WTC11 (cell line): ENCODE measurements around the gene ICE2. TPM values are rescaled to one million over a fixed set of nuclear protein-coding genes. Genes with fewer than 3 reads are reported as not detected.

Source experiments
- ATAC-seq: fragments of 200-7000 bp; cut with Tn5 transposase; 2 replicates; pipeline ENCODE4 v1.10.0; 2021; ENCODE audit warnings: mild to moderate bottlenecking, moderate library complexity
- CTCF ChIA-PET: fragments of 300-600 bp; sonication (Branson Sonifier 250); formaldehyde crosslinking; loops from one replicate; lab custom pipeline; 2021; ENCODE audit warnings: antibody characterized with exemption; lab: Charles Lee
- POLR2A ChIA-PET: fragments of 350-600 bp; sonication (Branson Sonifier 250); formaldehyde crosslinking; loops from one replicate; lab custom pipeline; 2021; ENCODE audit warnings: antibody characterized with exemption; lab: Charles Lee
- DNase-seq: peaks from one replicate; pipeline ENCODE4 v3.0.0; 2021; ENCODE audit warnings: low spot score
- H3K27ac Mint-ChIP-seq: 2 replicates; pipeline ENCODE4 v1.8.0; 2021; ENCODE audit warnings: mixed read lengths
- H3K27me3 Mint-ChIP-seq: 2 replicates; pipeline ENCODE4 v1.8.0; 2021; ENCODE audit warnings: low read depth, mild to moderate bottlenecking, moderate library complexity, mixed read lengths
- H3K36me3 Mint-ChIP-seq: 2 replicates; pipeline ENCODE4 v1.8.0; 2021; ENCODE audit warnings: mixed read lengths
- H3K4me1 Mint-ChIP-seq: 2 replicates; pipeline ENCODE4 v1.8.0; 2022; ENCODE audit warnings: mixed read lengths
- H3K4me3 Mint-ChIP-seq: 2 replicates; pipeline ENCODE4 v1.8.0; 2021; ENCODE audit warnings: mild to moderate bottlenecking, moderate library complexity, mixed read lengths
- H3K9me3 Mint-ChIP-seq: 2 replicates; pipeline ENCODE4 v1.8.0; 2021; ENCODE audit warnings: mixed read lengths
- ESRRA ChIP-seq: sonication (generic); formaldehyde crosslinking; IDR thresholded peaks from 2 replicates; pipeline ENCODE4 v1.8.1; 2022; ENCODE audit warnings: mild to moderate bottlenecking, missing genetic modification reagents, borderline replicate concordance
- FOXJ3 ChIP-seq: sonication (generic); formaldehyde crosslinking; IDR thresholded peaks from 2 replicates; pipeline ENCODE4 v1.9.0; 2021; ENCODE audit warnings: missing genetic modification reagents, mild to moderate bottlenecking, borderline replicate concordance
- FOXK1 ChIP-seq: sonication (generic); formaldehyde crosslinking; IDR thresholded peaks from 2 replicates; pipeline ENCODE4 v1.8.0; 2022; ENCODE audit warnings: mild to moderate bottlenecking, moderate library complexity, missing genetic modification reagents
- GTF2I ChIP-seq: fragments of 250-450 bp; sonication (Bioruptor Pico); conservative IDR thresholded peaks from 2 replicates; pipeline ENCODE4 v1.4.0; 2021; ENCODE audit warnings: mild to moderate bottlenecking
- HMGA2 ChIP-seq: fragments of 250-450 bp; sonication (Bioruptor Pico); IDR thresholded peaks from 2 replicates; pipeline ENCODE4 v1.4.0; 2021; ENCODE audit warnings: mild to moderate bottlenecking, moderate library complexity
- NFE2L1 ChIP-seq: sonication (generic); formaldehyde crosslinking; IDR thresholded peaks from 2 replicates; pipeline ENCODE4 v1.8.1; 2023; ENCODE audit warnings: missing genetic modification reagents
- NR2C2 ChIP-seq: sonication (generic); formaldehyde crosslinking; IDR thresholded peaks from 2 replicates; pipeline ENCODE4 v1.8.0; 2022; ENCODE audit warnings: mild to moderate bottlenecking, missing genetic modification reagents
- SP1 ChIP-seq: sonication (generic); formaldehyde crosslinking; conservative IDR thresholded peaks from 2 replicates; pipeline ENCODE4 v1.8.1; 2022; ENCODE audit warnings: missing genetic modification reagents
- TEAD1 ChIP-seq: sonication (generic); formaldehyde crosslinking; IDR thresholded peaks from 2 replicates; pipeline ENCODE4 v1.8.0; 2022; ENCODE audit warnings: mild to moderate bottlenecking, missing genetic modification reagents
- ZNF219 ChIP-seq: sonication (generic); formaldehyde crosslinking; IDR thresholded peaks from 2 replicates; pipeline ENCODE4 v1.8.0; 2023; ENCODE audit warnings: missing genetic modification reagents, mild to moderate bottlenecking, borderline replicate concordance
- total RNA-seq: library from RNA; stranded (reverse); gene quantifications from 3 replicates; pipeline ENCODE4 v1.2.3, GENCODE V29; 2021
- TF ChIP-seq, protein P1 (sequence below): fragments of 250-450 bp; sonication (Bioruptor Pico); conservative IDR thresholded peaks from 2 replicates; pipeline ENCODE4 v1.9.0; 2021; ENCODE audit warnings: mild to moderate bottlenecking
- TF ChIP-seq, protein P2 (sequence below): sonication (generic); formaldehyde crosslinking; IDR thresholded peaks from 2 replicates; pipeline ENCODE4 v1.8.0; 2023; ENCODE audit warnings: mild to moderate bottlenecking, missing genetic modification reagents
- TF ChIP-seq, protein P3 (sequence below): sonication (generic); formaldehyde crosslinking; IDR thresholded peaks from 2 replicates; pipeline ENCODE4 v1.8.1; 2023; ENCODE audit warnings: mild to moderate bottlenecking, missing genetic modification reagents, moderate library complexity
- TF ChIP-seq, protein P4 (sequence below): sonication (generic); formaldehyde crosslinking; IDR thresholded peaks from 2 replicates; pipeline ENCODE4 v1.8.0; 2022; ENCODE audit warnings: mild to moderate bottlenecking, missing genetic modification reagents
- TF ChIP-seq, protein P5 (sequence below): sonication (generic); formaldehyde crosslinking; IDR thresholded peaks from 2 replicates; pipeline ENCODE4 v1.8.1; 2022; ENCODE audit warnings: mild to moderate bottlenecking, moderate library complexity, missing genetic modification reagents
- TF ChIP-seq, protein P6 (sequence below): fragments of 200-600 bp; IDR thresholded peaks from 2 replicates; pipeline ENCODE4 v1.8.0; 2022; ENCODE audit warnings: antibody characterized with exemption
- TF ChIP-seq, protein P7 (sequence below): sonication (generic); formaldehyde crosslinking; IDR thresholded peaks from 2 replicates; pipeline ENCODE4 v1.8.1; 2022; ENCODE audit warnings: low read depth, mild to moderate bottlenecking, moderate library complexity, missing genetic modification reagents, borderline replicate concordance
- TF ChIP-seq, protein P8 (sequence below): sonication (generic); formaldehyde crosslinking; IDR thresholded peaks from 2 replicates; pipeline ENCODE4 v1.8.0; 2023; ENCODE audit warnings: missing genetic modification reagents

ICE2 gene
- total RNA-seq, 1 experiment from 2014 or later: 76.9 TPM

DNA sequence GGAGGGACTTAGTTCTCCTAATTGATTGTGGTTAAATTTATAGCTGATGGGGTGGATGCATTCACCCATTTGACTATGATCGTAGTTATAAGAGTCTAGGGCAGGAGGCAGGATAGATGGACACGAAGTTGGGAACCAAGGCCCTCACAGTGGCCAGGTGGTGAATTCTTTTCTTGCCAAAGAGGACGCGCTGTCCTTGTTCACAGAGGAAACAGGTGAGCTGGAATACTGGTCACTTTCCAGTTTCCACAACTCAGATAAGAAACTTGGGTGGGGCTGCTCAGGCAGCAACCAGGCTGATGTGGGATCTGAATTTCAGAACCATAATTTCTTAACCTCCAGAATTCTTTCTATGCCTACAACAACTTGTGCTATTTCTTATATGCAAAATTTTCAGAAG is 34.0 kb upstream of the ICE2 start:
- H3K9me3 Mint-ChIP-seq: no peaks in the 10 kb centered on the region
- TF ChIP-seq GTF2I (CRISPR knock-in tag) (no peak), FOXJ3 (CRISPR knock-in tag) (no peak), ZNF219 (CRISPR knock-in tag) (no peak), HMGA2 (CRISPR knock-in tag) (no peak), ESRRA (CRISPR knock-in tag) (no peak), FOXK1 (CRISPR knock-in tag) (no peak), NFE2L1 (CRISPR knock-in tag) (no peak), TEAD1 (CRISPR knock-in tag) (no peak), NR2C2 (CRISPR knock-in tag) (no peak), SP1 (CRISPR knock-in tag) (no peak)
- TF ChIP-seq, protein P1, sequence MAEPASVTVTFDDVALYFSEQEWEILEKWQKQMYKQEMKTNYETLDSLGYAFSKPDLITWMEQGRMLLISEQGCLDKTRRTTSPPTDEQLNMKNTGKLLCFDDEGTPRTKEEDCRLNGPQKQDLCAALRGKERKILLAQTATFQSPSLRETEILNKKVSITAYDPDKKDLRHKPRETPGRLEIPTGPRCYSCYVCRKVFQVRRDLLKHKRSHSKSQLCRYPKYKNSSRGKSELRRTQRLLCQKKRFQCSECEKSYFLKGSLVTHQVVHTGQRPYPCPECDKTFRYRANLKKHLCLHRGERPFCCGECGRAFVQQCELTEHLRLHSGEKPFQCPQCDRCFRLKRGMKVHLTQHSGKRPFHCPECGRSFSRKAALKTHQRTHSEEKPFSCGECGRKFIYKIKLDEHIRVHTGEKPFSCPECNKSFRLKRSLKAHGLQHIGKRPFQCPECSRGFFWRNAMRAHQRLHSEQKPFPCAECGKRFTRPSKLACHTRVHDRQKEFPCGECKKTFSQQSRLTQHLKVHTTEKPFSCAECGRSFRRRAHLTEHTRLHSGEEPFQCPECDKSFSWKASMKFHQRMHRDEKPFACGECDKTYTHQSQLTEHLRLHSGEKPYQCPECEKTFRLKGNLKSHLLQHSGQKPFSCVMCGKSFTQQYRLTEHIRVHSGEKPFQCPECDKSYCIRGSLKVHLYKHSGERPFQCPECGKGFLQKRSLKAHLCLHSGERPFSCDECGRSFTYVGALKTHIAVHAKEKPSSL: no peak
- TF ChIP-seq, protein P2, sequence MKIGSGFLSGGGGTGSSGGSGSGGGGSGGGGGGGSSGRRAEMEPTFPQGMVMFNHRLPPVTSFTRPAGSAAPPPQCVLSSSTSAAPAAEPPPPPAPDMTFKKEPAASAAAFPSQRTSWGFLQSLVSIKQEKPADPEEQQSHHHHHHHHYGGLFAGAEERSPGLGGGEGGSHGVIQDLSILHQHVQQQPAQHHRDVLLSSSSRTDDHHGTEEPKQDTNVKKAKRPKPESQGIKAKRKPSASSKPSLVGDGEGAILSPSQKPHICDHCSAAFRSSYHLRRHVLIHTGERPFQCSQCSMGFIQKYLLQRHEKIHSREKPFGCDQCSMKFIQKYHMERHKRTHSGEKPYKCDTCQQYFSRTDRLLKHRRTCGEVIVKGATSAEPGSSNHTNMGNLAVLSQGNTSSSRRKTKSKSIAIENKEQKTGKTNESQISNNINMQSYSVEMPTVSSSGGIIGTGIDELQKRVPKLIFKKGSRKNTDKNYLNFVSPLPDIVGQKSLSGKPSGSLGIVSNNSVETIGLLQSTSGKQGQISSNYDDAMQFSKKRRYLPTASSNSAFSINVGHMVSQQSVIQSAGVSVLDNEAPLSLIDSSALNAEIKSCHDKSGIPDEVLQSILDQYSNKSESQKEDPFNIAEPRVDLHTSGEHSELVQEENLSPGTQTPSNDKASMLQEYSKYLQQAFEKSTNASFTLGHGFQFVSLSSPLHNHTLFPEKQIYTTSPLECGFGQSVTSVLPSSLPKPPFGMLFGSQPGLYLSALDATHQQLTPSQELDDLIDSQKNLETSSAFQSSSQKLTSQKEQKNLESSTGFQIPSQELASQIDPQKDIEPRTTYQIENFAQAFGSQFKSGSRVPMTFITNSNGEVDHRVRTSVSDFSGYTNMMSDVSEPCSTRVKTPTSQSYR (CRISPR knock-in tag): no peak
- TF ChIP-seq, protein P3, sequence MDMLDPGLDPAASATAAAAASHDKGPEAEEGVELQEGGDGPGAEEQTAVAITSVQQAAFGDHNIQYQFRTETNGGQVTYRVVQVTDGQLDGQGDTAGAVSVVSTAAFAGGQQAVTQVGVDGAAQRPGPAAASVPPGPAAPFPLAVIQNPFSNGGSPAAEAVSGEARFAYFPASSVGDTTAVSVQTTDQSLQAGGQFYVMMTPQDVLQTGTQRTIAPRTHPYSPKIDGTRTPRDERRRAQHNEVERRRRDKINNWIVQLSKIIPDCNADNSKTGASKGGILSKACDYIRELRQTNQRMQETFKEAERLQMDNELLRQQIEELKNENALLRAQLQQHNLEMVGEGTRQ (CRISPR knock-in tag): no peak
- TF ChIP-seq, protein P4, sequence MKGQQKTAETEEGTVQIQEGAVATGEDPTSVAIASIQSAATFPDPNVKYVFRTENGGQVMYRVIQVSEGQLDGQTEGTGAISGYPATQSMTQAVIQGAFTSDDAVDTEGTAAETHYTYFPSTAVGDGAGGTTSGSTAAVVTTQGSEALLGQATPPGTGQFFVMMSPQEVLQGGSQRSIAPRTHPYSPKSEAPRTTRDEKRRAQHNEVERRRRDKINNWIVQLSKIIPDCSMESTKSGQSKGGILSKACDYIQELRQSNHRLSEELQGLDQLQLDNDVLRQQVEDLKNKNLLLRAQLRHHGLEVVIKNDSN: no peak
- TF ChIP-seq, protein P5, sequence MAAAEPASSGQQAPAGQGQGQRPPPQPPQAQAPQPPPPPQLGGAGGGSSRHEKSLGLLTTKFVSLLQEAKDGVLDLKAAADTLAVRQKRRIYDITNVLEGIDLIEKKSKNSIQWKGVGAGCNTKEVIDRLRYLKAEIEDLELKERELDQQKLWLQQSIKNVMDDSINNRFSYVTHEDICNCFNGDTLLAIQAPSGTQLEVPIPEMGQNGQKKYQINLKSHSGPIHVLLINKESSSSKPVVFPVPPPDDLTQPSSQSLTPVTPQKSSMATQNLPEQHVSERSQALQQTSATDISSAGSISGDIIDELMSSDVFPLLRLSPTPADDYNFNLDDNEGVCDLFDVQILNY (CRISPR knock-in tag): no peak
- TF ChIP-seq, protein P6, sequence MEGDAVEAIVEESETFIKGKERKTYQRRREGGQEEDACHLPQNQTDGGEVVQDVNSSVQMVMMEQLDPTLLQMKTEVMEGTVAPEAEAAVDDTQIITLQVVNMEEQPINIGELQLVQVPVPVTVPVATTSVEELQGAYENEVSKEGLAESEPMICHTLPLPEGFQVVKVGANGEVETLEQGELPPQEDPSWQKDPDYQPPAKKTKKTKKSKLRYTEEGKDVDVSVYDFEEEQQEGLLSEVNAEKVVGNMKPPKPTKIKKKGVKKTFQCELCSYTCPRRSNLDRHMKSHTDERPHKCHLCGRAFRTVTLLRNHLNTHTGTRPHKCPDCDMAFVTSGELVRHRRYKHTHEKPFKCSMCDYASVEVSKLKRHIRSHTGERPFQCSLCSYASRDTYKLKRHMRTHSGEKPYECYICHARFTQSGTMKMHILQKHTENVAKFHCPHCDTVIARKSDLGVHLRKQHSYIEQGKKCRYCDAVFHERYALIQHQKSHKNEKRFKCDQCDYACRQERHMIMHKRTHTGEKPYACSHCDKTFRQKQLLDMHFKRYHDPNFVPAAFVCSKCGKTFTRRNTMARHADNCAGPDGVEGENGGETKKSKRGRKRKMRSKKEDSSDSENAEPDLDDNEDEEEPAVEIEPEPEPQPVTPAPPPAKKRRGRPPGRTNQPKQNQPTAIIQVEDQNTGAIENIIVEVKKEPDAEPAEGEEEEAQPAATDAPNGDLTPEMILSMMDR: no peak
- TF ChIP-seq, protein P7, sequence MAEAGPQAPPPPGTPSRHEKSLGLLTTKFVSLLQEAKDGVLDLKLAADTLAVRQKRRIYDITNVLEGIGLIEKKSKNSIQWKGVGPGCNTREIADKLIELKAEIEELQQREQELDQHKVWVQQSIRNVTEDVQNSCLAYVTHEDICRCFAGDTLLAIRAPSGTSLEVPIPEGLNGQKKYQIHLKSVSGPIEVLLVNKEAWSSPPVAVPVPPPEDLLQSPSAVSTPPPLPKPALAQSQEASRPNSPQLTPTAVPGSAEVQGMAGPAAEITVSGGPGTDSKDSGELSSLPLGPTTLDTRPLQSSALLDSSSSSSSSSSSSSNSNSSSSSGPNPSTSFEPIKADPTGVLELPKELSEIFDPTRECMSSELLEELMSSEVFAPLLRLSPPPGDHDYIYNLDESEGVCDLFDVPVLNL (CRISPR knock-in tag): no peak
- TF ChIP-seq, protein P8, sequence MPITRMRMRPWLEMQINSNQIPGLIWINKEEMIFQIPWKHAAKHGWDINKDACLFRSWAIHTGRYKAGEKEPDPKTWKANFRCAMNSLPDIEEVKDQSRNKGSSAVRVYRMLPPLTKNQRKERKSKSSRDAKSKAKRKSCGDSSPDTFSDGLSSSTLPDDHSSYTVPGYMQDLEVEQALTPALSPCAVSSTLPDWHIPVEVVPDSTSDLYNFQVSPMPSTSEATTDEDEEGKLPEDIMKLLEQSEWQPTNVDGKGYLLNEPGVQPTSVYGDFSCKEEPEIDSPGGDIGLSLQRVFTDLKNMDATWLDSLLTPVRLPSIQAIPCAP (CRISPR knock-in tag): no peak

More for the DNA sequence above, 34.0 kb upstream of the ICE2 start:
- CTCF ChIA-PET: interaction anchor here (1.2 kb wide), 1 partner anchor 8 kb away, joined by 4 read pairs; no protein-coding TSS in a partner anchor
- Mint-ChIP-seq H3K27ac (no peak overlapping the region), H3K4me1 (peaks cover 6% of the 10 kb centered on the region), H3K36me3 (no peaks in the 10 kb centered on the region; the same call in 1 of the 2 replicates), H3K4me3 (no peak overlapping the region), H3K27me3 (no peaks in the 10 kb centered on the region)
- DNase-seq (no peak), ATAC-seq (no peak)
- POLR2A ChIA-PET: no interaction called here
